Stimulated activated naive CD4-positive, alpha-beta T cell (primary cell): Measurements from ENCODE around the gene TNNT1.

Experiments used
- DNase-seq, 6 experiments: peaks; one replicate each; lab custom pipeline; 2025; lab: John Stamatoyannopoulos, UW

Gene TNNT1

DNA sequence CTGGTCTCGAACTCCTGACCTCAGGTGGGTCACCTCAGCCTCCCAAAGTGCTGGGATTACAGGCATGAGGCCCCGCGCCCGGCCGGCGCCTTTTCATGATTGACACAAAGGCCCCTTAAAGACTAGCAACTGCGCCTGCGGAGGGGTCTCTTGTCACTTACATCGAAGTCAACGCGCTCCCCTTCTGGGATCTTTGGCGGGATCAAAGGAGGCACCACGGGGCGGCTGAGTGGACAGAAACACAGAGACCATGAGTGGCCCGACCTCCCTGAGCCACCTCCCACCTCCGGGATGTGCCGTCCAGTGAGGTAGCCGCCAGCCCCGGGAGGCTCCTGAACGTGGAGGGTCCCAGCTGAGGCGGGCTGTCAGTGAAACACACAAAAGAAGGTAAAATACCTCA is 7.3 kb downstream of the TNNT1 start:
- DNase-seq: no peak

DNA sequence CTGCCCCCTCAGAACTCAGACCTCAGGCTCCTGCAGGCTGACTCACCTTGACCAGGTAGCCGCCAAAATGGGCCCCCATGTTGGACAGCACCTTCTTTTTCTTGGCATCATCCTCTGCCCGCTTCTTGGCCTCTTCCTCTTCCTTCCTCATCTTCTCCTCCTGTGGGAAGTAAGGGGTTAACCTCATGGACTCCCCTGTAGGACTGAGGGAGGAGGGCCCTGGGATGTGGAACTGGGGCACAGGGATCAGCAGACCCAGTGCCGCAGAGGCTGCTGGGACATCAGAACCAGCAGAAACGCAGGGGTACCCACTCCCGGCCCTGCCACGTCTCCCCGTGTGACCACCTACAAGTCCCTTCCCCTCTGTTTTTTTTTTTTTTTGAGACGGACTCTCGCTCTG is 11.1 kb downstream of the TNNT1 start:
- no peak for DNase-seq

DNA sequence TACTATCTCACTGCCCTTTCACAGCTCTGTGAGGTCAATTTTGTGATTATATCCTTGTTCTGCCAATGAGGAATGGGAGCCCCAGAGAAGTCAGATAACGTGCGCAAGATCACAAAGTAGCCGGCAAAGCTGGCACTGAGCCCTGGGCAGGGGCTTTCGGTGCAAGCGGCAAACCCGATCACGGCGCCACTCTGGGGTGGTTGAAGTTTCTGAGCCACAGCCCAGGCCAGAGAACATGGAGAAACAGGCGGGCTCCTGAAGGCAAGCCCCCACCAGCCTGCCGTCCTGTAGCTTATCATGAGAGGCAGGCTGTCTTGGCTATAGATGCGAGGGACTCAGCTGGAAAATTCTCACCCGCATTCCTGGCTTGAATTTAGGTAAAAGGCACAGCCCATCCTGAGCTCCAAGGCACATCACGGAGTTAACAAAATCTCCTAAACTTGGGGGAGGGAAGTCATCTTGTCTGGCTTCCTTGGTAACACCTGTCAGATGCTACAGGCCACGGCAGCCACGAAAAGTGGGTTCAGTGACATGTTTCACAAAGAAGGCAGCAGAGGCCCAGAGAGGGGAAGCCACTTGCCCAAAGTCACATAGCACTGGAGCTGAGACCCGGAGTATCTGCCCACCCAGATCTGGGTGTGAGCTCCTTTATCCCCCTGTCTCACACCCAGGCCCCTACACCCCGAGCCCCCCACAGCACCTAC is 12.5 kb downstream of the TNNT1 start:
- DNase-seq: no peak

GRCh38 chr19:55134736-55135135 is 14.3 kb downstream of the TNNT1 start:
- no peak for DNase-seq

GRCh38 chr19:55133639-55134444 is 15.2 kb downstream of the TNNT1 start:
- DNase-seq: no peak

DNA sequence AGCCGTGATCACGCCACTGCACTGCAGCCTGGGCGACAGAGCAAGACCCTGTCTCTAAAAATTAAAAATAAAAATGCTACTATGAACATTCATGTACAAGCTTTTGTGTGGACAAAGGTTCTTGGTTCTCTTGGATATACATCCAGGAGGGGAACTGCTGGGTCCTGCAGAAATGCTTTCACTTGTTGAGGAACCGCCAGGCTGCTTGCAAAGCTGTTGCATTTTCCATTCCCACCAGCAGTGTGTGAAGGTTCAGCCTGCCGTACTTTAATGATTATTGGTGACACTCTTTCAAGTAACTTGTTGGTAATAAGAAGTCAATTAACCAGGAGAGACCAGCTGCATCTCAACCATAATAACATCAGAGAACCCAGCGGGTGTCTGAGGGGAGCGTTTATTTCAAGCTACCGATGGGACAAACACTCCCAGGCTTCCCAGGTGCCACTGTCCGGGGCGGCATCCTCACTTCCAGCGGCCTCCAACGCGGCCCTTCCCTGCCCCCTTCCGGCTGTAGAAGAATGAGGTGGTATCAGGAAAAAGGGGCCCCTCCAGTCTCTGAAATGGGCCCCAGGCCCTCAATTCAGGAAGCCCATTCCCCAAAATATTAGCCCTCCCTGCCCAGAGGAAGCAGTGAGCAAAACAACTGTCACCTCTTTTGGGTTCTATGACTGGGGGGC is 16.4 kb downstream of the TNNT1 start:
- no peak for DNase-seq

DNA sequence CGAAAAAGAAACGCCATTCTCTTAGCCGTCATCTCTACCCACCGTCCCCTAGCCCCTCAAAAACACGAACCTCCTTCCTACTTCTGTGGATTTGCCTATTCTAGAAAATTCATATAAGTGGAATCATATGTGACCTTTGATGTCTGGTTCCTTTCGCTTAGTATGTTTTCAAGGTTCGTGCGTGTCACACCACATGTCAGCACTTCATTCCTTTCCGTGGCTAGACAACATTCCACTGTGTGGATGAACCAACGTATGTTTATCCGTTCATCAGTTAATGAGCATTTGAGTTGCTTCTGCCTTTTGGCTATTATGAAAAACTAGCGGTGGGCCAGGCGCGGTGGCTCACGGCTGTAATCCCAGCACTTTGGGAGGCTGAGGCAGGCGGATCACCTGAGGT is 17.6 kb downstream of the TNNT1 start:
- no peak for DNase-seq

DNA sequence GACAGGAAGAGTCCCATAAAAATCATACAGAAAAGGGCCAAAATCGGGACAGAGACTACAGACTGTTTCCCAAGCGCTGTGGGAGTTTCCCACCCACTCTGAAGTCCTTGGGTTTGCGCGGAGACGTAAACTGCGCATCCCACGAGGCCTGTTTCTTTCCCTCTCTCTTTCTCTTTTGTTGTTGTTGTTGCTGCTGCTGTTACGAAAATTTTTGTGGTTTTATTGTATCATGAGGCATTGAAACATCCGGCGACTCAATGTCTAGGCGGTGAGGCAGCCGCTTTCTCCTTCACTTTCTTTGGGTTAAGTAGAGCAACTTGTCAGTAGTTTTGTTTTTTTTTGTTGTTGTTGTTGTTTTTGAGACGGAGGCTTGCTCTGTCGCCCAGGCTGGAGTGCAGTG is 30.0 kb downstream of the TNNT1 start:
- peak in 2 of 6 experiments; percentile 11 to 30 for DNase-seq

DNA sequence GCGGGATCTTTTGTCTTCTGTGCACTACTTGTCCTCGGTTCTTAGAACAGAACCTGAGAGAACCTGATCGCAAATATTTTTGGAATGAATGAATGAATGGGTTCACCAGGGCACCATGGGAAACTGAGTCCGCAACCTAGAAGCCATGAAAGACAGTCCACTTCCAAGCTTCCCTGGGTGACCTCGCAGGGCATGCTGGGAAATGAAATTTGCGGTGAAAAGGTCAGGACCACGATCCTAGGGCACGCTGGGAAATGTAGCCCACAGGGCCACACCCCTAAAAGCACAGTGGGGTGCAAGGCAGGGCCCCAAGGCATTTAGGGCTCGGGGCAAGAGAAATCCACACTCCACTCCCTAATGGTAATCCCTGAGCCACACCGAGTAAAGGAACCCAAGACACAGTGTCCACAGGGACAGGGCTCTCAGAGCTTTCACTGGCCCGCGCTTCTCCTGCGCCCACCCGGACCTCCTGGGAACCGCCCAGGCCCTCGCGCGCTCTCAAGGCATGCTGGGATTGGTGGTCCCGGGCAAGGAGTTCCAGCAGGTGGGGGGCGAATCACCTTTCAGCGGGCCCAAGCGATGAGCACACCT is 30.5 kb downstream of the TNNT1 start:
- DNase-seq: no peak

- peak; percentile 83 to 93 (median 89) for DNase-seq
Observed at GRCh38 chr19:55117663-55118391, 31.2 kb downstream of the TNNT1 start.

- peak in 4 of 6 experiments; percentile 10 to 28 (median 24) for DNase-seq
Observed at GRCh38 chr19:55116859-55117662, 31.9 kb downstream of the TNNT1 start, which contains the start of gene PPP1R12C. PPP1R12C (minus strand) TSS chr19:55117637; CDS start chr19:55117543, 94 bp downstream.

DNA sequence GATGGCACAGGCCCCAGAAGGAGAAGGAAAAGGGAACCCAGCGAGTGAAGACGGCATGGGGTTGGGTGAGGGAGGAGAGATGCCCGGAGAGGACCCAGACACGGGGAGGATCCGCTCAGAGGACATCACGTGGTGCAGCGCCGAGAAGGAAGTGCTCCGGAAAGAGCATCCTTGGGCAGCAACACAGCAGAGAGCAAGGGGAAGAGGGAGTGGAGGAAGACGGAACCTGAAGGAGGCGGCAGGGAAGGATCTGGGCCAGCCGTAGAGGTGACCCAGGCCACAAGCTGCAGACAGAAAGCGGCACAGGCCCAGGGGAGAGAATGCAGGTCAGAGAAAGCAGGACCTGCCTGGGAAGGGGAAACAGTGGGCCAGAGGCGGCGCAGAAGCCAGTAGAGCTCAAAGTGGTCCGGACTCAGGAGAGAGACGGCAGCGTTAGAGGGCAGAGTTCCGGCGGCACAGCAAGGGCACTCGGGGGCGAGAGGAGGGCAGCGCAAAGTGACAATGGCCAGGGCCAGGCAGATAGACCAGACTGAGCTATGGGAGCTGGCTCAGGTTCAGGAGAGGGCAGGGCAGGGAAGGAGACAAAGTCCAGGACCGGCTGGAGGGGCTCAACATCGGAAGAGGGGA is 32.7 kb downstream of the TNNT1 start:
- DNase-seq: peak in 5 of 6 experiments; percentile 12 to 71 (median 27)

DNA sequence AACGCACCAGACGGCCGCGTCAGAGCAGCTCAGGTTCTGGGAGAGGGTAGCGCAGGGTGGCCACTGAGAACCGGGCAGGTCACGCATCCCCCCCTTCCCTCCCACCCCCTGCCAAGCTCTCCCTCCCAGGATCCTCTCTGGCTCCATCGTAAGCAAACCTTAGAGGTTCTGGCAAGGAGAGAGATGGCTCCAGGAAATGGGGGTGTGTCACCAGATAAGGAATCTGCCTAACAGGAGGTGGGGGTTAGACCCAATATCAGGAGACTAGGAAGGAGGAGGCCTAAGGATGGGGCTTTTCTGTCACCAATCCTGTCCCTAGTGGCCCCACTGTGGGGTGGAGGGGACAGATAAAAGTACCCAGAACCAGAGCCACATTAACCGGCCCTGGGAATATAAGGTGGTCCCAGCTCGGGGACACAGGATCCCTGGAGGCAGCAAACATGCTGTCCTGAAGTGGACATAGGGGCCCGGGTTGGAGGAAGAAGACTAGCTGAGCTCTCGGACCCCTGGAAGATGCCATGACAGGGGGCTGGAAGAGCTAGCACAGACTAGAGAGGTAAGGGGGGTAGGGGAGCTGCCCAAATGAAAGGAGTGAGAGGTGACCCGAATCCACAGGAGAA is 33.5 kb downstream of the TNNT1 start:
- peak in 2 of 6 experiments; percentile 26 to 71 for DNase-seq

DNA sequence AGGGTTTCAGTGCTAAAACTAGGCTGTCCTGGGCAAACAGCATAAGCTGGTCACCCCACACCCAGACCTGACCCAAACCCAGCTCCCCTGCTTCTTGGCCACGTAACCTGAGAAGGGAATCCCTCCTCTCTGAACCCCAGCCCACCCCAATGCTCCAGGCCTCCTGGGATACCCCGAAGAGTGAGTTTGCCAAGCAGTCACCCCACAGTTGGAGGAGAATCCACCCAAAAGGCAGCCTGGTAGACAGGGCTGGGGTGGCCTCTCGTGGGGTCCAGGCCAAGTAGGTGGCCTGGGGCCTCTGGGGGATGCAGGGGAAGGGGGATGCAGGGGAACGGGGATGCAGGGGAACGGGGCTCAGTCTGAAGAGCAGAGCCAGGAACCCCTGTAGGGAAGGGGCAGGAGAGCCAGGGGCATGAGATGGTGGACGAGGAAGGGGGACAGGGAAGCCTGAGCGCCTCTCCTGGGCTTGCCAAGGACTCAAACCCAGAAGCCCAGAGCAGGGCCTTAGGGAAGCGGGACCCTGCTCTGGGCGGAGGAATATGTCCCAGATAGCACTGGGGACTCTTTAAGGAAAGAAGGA is 34.4 kb downstream of the TNNT1 start:
- DNase-seq: peak in 1 of 6 experiments; percentile 25

DNA sequence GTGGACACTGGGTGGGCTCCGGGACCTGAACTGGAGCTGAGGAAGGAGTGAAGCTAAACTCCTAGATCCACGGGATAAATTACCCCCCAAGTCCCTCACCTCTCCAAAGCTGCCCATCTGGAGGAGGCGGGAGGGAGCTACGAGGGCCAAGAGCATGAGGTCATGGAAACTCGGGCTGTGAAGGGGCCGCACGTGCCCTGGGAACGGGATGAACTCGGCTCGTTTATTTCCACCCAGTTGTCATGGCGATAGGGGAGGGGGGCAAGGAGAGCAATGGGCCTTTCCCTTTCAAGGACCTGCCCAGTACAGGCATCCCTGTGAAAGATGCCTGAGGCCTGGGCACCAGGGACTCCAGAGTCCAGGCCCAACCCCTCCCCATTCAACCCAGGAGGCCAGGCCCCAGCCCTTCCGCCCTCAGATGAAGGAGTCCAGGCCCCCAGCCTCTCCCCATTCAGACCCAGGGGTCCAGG is 35.4 kb downstream of the TNNT1 start:
- no peak for DNase-seq

- no peak for DNase-seq
Observed at GRCh38 chr19:55112777-55113569, 36.0 kb downstream of the TNNT1 start.

GRCh38 chr19:55112246-55112776 is 36.7 kb downstream of the TNNT1 start:
- no peak for DNase-seq

DNA sequence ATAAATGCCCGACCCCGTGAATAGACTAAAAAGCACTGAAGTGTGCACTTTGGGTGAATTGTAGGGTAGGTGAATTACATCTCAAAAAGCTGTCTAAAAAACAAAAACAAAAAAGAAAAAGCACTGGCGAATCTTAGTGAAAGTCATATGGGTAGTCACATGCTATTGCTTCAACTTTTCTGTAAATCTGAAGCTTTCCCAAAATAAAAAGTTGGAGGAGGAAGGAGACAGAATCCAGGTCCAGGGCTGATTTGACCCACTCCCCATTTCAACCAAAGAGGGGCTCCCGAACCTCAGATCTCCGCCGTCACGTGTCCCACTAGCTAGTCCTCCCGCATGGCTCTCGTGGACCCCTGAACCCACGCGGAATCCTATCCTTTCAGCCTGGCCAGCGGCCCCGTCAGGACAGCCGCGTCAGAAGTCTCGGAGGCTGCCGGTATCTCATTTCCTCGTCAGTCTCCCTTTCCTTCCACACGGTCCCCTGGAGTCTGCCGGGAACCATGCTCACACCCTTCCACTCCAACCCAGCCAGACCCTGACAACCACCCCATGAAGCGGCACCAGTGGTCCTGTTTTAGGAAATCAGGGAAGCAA is 37.7 kb downstream of the TNNT1 start:
- DNase-seq: no peak
